Dermis microvascular lymphatic vessel endothelial cell (primary cell): Measurements from ENCODE around the gene C19orf44. TPM values are rescaled to one million over a fixed set of nuclear protein-coding genes. Genes with fewer than 3 reads are reported as not detected.
"Not testable (repeated sequence)": the region's sequence is repeated elsewhere in the genome, so short reads cannot be mapped to it uniquely, and the experiment has no call there.

Source experiments
- DNase-seq, 2 donors: peaks; one replicate each; pipeline versions ENCODE4 v3.0.0 to v3.0.0-alpha.2; 2010; ENCODE audit warnings: low read depth in 2 of 2
- total RNA-seq: library from RNA; depleted of rRNA; stranded (reverse); fragments of >200 nt; gene quantifications from 2 replicates; pipeline ENCODE4 v1.2.1, GENCODE V29; 2014

Gene C19orf44
- total RNA-seq, result 1.5 and 1.8 TPM in 2 replicates

GRCh38 chr19:16495982-16496612 lies at the start of gene C19orf44, which contains the start of gene CALR3:
C19orf44 (plus strand) TSS chr19:16496394; CDS start chr19:16500793, 4,399 bp downstream.
CALR3 (minus strand) TSS chr19:16496167; CDS start chr19:16496129, 38 bp downstream.
- peak; percentile 92 to 99 for DNase-seq

GRCh38 chr19:16446724-16447368 lies 49.3 kb upstream of the C19orf44 start:
- peak; percentile 99 to 100 for DNase-seq

- DNase-seq, result not testable (repeated sequence)
Observed at GRCh38 chr19:16448872-16449271, 47.3 kb upstream of the C19orf44 start.

GRCh38 chr19:16449330-16449961 lies 46.7 kb upstream of the C19orf44 start:
- DNase-seq, result no peak

- DNase-seq, result no peak
Observed at GRCh38 chr19:16452325-16452724, 43.9 kb upstream of the C19orf44 start.

GRCh38 chr19:16454351-16454918 lies 41.8 kb upstream of the C19orf44 start:
- no peak for DNase-seq

- no peak for DNase-seq
Observed at GRCh38 chr19:16455489-16455888, 40.7 kb upstream of the C19orf44 start.

GRCh38 chr19:16456652-16457194 lies 39.5 kb upstream of the C19orf44 start:
- DNase-seq, result no peak

GRCh38 chr19:16457195-16457953 lies 38.8 kb upstream of the C19orf44 start:
- DNase-seq, result peak in 1 of 2 donors; percentile 77

GRCh38 chr19:16457954-16458331 lies 38.3 kb upstream of the C19orf44 start:
- DNase-seq, result no peak

- DNase-seq, result no peak
Observed at GRCh38 chr19:16458391-16459341, 37.5 kb upstream of the C19orf44 start.

- DNase-seq, result no peak
Observed at GRCh38 chr19:16459680-16460079, 36.5 kb upstream of the C19orf44 start.

- DNase-seq, result no peak
Observed at GRCh38 chr19:16460454-16460853, 35.7 kb upstream of the C19orf44 start.

- DNase-seq, result no peak
Observed at GRCh38 chr19:16461630-16462051, 34.6 kb upstream of the C19orf44 start.

GRCh38 chr19:16462757-16463250 lies 33.4 kb upstream of the C19orf44 start:
- DNase-seq, result peak in 1 of 2 donors; percentile 65

GRCh38 chr19:16463341-16463990 lies 32.7 kb upstream of the C19orf44 start:
- no peak for DNase-seq

GRCh38 chr19:16463991-16464575 lies 32.1 kb upstream of the C19orf44 start:
- no peak for DNase-seq

GRCh38 chr19:16465239-16465638 lies 31.0 kb upstream of the C19orf44 start:
- DNase-seq, result no peak
